Right lobe of liver (tissue), 6 donors: Measurements from ENCODE around the gene ZMIZ1. TPM values are rescaled to one million over a fixed set of nuclear protein-coding genes. Genes with fewer than 3 reads are reported as not detected.

Source experiments
- ATAC-seq, 4 donors: fragments of 200-7000 bp; cut with Tn5 transposase; one replicate each; pipeline ENCODE4 v1.9.1; 2020; ENCODE audit warnings: mild to moderate bottlenecking in 4 of 4, moderate library complexity in 4 of 4
- DNase-seq, 3 donors: peaks; one replicate each; pipeline ENCODE4 v3.0.0-alpha.2; 2020
- H3K27ac ChIP-seq, 3 donors: fragments of 200-600 bp; one replicate each; pipeline ENCODE4 v1.8.0; 2022
- H3K27me3 ChIP-seq, 2 donors: fragments of 200-600 bp; one replicate each; pipeline ENCODE4 v1.8.0; 2022
- H3K36me3 ChIP-seq, 4 donors: fragments of 200-600 bp; sonication (generic) in 1 of 4; one replicate each; pipeline versions ENCODE4 v1.5.1 to v1.8.0; 2017 to 2022; ENCODE audit warnings: control low read depth in 1 of 4
- H3K4me1 ChIP-seq, 4 donors: fragments of 200-600 bp; sonication (generic) in 1 of 4; one replicate each; pipeline versions ENCODE4 v1.5.1 to v1.8.0; 2017 to 2022; ENCODE audit warnings: control low read depth in 1 of 4
- H3K4me3 ChIP-seq, 3 donors: fragments of 200-600 bp; one replicate each; pipeline ENCODE4 v1.8.0; 2022
- H3K9me3 ChIP-seq, 4 donors: fragments of 200-600 bp; sonication (generic) in 1 of 4; one replicate each; pipeline versions ENCODE4 v1.5.1 to v1.8.0; 2017 to 2022; ENCODE audit warnings: control low read depth in 1 of 4
- CTCF ChIP-seq, 4 donors: fragments of 200-600 bp in 3 of 4; fragments of 450-650 bp in 1 of 4; IDR thresholded peaks; one replicate each; pipeline versions ENCODE4 v1.5.1 to v1.8.0; 2016 to 2022; ENCODE audit warnings: antibody characterized with exemption in 4 of 4, mild to moderate bottlenecking in 2 of 4
- POLR2A ChIP-seq: fragments of 450-650 bp; IDR thresholded peaks from one replicate; pipeline ENCODE4 v1.6.1; 2017; ENCODE audit warnings: antibody characterized with exemption, mild to moderate bottlenecking
- WGBS: methylation state at CpG from one replicate; pipeline ENCODE4 v1.1.6; 2018; ENCODE audit warnings: low coverage, low lambda C conversion rate; ENCODE audit not compliant: insufficient coverage; ENCODE audit errors: missing lambda C conversion rate; 5-methylcytosine and 5-hydroxymethylcytosine counted together
- intact Hi-C, 2 donors: fragments of 100-400 bp; cut with DNase I; formaldehyde crosslinking; loops; one replicate each; pipeline versions ENCODE4 v1.11.2 to v1.14.1; 2022
- total RNA-seq, 6 experiments: library from RNA; depleted of rRNA in 2 of 6; stranded (reverse); fragments of >200 nt in 2 of 6; fragmentation: NEBNext Ultra II Directional in 3 of 6; extraction: Animal tissue kit (Norgen Biotek cat#: 25700) in 3 of 6; gene quantifications; one replicate each; pipeline versions ENCODE4 v1.1.0 to v1.2.4, GENCODE V29; 2016 to 2023
- donor health status: DM: no; HTN: yes; CAD: no.
- donor health status: DM: no; HTN: no; CAD: no.
- donor health status: DM: no; HTN: no; CAD: no.
- donor health status: DM: no; HTN: yes; CAD: no.
- donor health status: DM: no; HTN: yes; CAD: no.

ZMIZ1 gene
- total RNA-seq, 6 experiments from 2014 or later: 9.9 to 22.8 (median 12.3) TPM

- peak overlapping the region; percentile 29 to 47 (median 32) for H3K4me3 ChIP-seq
- TF ChIP-seq CTCF (IDR thresholded peaks at IDR 0.05): no peak
- no peak for TF ChIP-seq POLR2A
- no peak for DNase-seq
- WGBS: 55% methylated on average over 21 of the region's 120 CpGs
- H3K9me3 ChIP-seq: no peaks in the 10 kb centered on the region
- H3K27me3 ChIP-seq: no peaks in the 10 kb centered on the region
- intact Hi-C loops: no loop called here
- no peaks in the 10 kb centered on the region for H3K36me3 ChIP-seq
- peak overlapping the region in 2 of 3 donors; percentile 53 to 79 for H3K27ac ChIP-seq
- ATAC-seq: no peak
- peaks cover 0 to 40% (median 17%) of the 10 kb centered on the region in 4 donors for H3K4me1 ChIP-seq
Observed at GRCh38 chr10:79243181-79244067, 174.7 kb downstream of the ZMIZ1 start.

DNA sequence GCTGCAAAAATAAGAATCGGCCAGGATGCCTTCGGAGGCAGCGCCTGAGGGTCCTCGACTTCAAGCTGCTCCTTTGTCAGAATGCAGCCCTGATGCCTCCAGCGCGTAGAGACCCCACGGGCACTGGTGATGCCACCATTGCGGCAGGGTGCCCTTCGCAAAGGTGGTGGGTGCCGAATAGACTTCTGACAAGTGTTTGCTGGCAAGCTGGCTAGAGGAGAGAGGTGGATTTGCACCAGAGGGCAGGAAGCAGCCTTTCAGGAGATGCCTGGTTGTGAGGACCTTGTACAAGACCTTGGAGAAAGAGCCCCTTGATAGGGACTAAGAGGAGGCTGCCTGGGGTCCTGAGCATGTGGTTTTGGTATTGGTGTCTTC lies 175.3 kb downstream of the ZMIZ1 start:
- DNase-seq (no peak), ATAC-seq (no peak)
- intact Hi-C loops: no loop called here
- no peaks in the 10 kb centered on the region for H3K9me3 ChIP-seq
- no peaks in the 10 kb centered on the region for H3K27me3 ChIP-seq
- WGBS: 66% methylated on average over 10 of the region's 10 CpGs
- H3K4me3 ChIP-seq: peak overlapping the region; percentile 18 to 33 (median 27)
- peaks cover 0 to 42% (median 17%) of the 10 kb centered on the region in 4 donors for H3K4me1 ChIP-seq
- H3K27ac ChIP-seq: peak overlapping the region in 1 of 3 donors; percentile 65
- H3K36me3 ChIP-seq: no peaks in the 10 kb centered on the region
- no peak for TF ChIP-seq CTCF (IDR thresholded peaks at IDR 0.05)
- TF ChIP-seq POLR2A: no peak

GRCh38 chr10:79244841-79245504 lies 176.2 kb downstream of the ZMIZ1 start:
- H3K27ac ChIP-seq: peak overlapping the region; percentile 24 to 65 (median 36)
- peaks cover 0 to 42% (median 17%) of the 10 kb centered on the region in 4 donors for H3K4me1 ChIP-seq
- ATAC-seq (peak in 1 of 4 donors; percentile 1), DNase-seq (no peak)
- WGBS: 47% methylated on average over 10 of the region's 15 CpGs
- TF ChIP-seq CTCF (IDR thresholded peaks at IDR 0.05) (no peak), POLR2A (no peak)
- H3K36me3 ChIP-seq: no peaks in the 10 kb centered on the region
- intact Hi-C loops: no loop called here
- no peaks in the 10 kb centered on the region for H3K9me3 ChIP-seq
- H3K4me3 ChIP-seq: no peak overlapping the region
- no peaks in the 10 kb centered on the region for H3K27me3 ChIP-seq

- Histone ChIP-seq H3K27ac (peak overlapping the region; percentile 36 to 65 (median 55)), H3K36me3 (no peaks in the 10 kb centered on the region), H3K9me3 (no peaks in the 10 kb centered on the region), H3K4me3 (no peak overlapping the region), H3K27me3 (no peaks in the 10 kb centered on the region), H3K4me1 (peaks cover 0 to 42% (median 17%) of the 10 kb centered on the region in 4 donors)
- TF ChIP-seq POLR2A (no peak), CTCF (IDR thresholded peaks at IDR 0.05) (no peak)
- intact Hi-C loops: no loop called here
- ATAC-seq: no peak
- 50% methylated on average over 2 of the region's 9 CpGs for WGBS
- DNase-seq: no peak
Observed at GRCh38 chr10:79245539-79246208, 176.9 kb downstream of the ZMIZ1 start.
